Neural cell (in vitro differentiated cells): ENCODE measurements around the gene PREP. TPM values are rescaled to one million over a fixed set of nuclear protein-coding genes. Genes with fewer than 3 reads are reported as not detected.

Experiments
- H2AFZ ChIP-seq: fragments of 200-600, 300-800 bp; sonication (generic), shearing (Covaris generic); 2 replicates; pipeline ENCODE4 v1.6.0; 2014; ENCODE audit warnings: low read depth, mild to moderate bottlenecking, antibody characterized with exemption, low read length, moderate library complexity
- H3F3A ChIP-seq: fragments of 200-600 bp; shearing (Covaris generic); 2 replicates; pipeline ENCODE4 v1.6.1; 2016; ENCODE audit warnings: mild to moderate bottlenecking, moderate library complexity, mixed read lengths, antibody characterized with exemption, low read length; ENCODE audit not compliant: insufficient read depth, poor library complexity, severe bottlenecking
- H3K27ac ChIP-seq: fragments of 200-600, 300-800 bp; sonication (generic), shearing (Covaris generic); 2 replicates; pipeline ENCODE4 v1.5.1; 2014; ENCODE audit warnings: mild to moderate bottlenecking, low read length, moderate library complexity
- H3K27me3 ChIP-seq: fragments of 300-800, 200-600 bp; sonication (generic), shearing (Covaris generic); 2 replicates; pipeline ENCODE4 v1.6.0; 2014; ENCODE audit warnings: mild to moderate bottlenecking, low read depth, low read length, moderate library complexity; ENCODE audit not compliant: insufficient read depth
- H3K36me3 ChIP-seq: fragments of 300-800, 200-600 bp; sonication (generic), shearing (Covaris generic); 2 replicates; pipeline ENCODE4 v1.5.1; 2014; ENCODE audit warnings: mild to moderate bottlenecking, antibody characterized with exemption, low read length, moderate library complexity; ENCODE audit not compliant: insufficient read depth
- H3K4me2 ChIP-seq: fragments of 300-800, 200-600 bp; sonication (generic), shearing (Covaris generic); 2 replicates; pipeline ENCODE4 v1.6.0; 2014; ENCODE audit warnings: mild to moderate bottlenecking, low read length
- H3K4me3 ChIP-seq: fragments of 300-800, 200-600 bp; sonication (generic), shearing (Covaris generic); 2 replicates; pipeline ENCODE4 v1.5.1; 2014; ENCODE audit warnings: mild to moderate bottlenecking, low read length, moderate library complexity
- H3K79me2 ChIP-seq: fragments of 200-600 bp; shearing (Covaris generic); replicated peaks from 2 replicates; pipeline ENCODE4 v1.6.0; 2014; ENCODE audit warnings: mild to moderate bottlenecking, low read length, moderate library complexity; ENCODE audit not compliant: insufficient read depth
- H3K9ac ChIP-seq: fragments of 300-800, 200-600 bp; sonication (generic), shearing (Covaris generic); 2 replicates; pipeline ENCODE4 v1.6.1; 2016; ENCODE audit warnings: mild to moderate bottlenecking, low read length, mixed read lengths
- H3K9me2 ChIP-seq: fragments of 200-600 bp; shearing (Covaris generic); 2 replicates; pipeline ENCODE4 v1.6.1; 2016; ENCODE audit warnings: mild to moderate bottlenecking, low read length, mixed read lengths; ENCODE audit not compliant: insufficient read depth
- H3K9me3 ChIP-seq: fragments of 200-600, 300-800 bp; sonication (generic), shearing (Covaris generic); 2 replicates; pipeline ENCODE4 v1.6.1; 2016; ENCODE audit warnings: mild to moderate bottlenecking, mixed run types, low read length, moderate library complexity, mixed read lengths
- H4K20me1 ChIP-seq: fragments of 200-600 bp; shearing (Covaris generic); 2 replicates; pipeline ENCODE4 v1.6.1; 2016; ENCODE audit warnings: mild to moderate bottlenecking, mixed run types; ENCODE audit not compliant: insufficient read depth
- CTCF ChIP-seq: fragments of 450-650 bp; IDR thresholded peaks from 2 replicates; pipeline ENCODE4 v1.5.1; 2014; ENCODE audit warnings: antibody characterized with exemption, mild to moderate bottlenecking, moderate library complexity; ENCODE audit not compliant: poor library complexity, severe bottlenecking
- EP300 ChIP-seq: fragments of 450-650 bp; conservative IDR thresholded peaks from 2 replicates; pipeline ENCODE4 v1.6.1; 2014; ENCODE audit warnings: antibody characterized with exemption, mild to moderate bottlenecking, moderate library complexity; ENCODE audit not compliant: poor library complexity, severe bottlenecking
- EZH2 ChIP-seq: fragments of 200-600, 300-800 bp; shearing (Covaris generic), sonication (generic); IDR thresholded peaks from 2 replicates; pipeline ENCODE4 v1.6.1; 2014; ENCODE audit warnings: antibody characterized with exemption, low read length, borderline replicate concordance, mild to moderate bottlenecking; ENCODE audit not compliant: insufficient read depth, poor library complexity, severe bottlenecking
- MXI1 ChIP-seq: fragments of 450-650 bp; conservative IDR thresholded peaks from 2 replicates; pipeline ENCODE4 v1.6.1; 2014; ENCODE audit warnings: antibody characterized with exemption, mild to moderate bottlenecking; ENCODE audit not compliant: poor library complexity, severe bottlenecking
- POLR2AphosphoS5 ChIP-seq: IDR thresholded peaks from 2 replicates; pipeline ENCODE4 v1.6.1; 2012
- RAD21 ChIP-seq: fragments of 450-650 bp; conservative IDR thresholded peaks from 2 replicates; pipeline ENCODE4 v1.6.1; 2014; ENCODE audit warnings: antibody characterized with exemption, mild to moderate bottlenecking, moderate library complexity
- SMC3 ChIP-seq: fragments of 450-650 bp; conservative IDR thresholded peaks from 2 replicates; pipeline ENCODE4 v1.6.1; 2014; ENCODE audit warnings: antibody characterized with exemption, mild to moderate bottlenecking, moderate library complexity; ENCODE audit not compliant: poor library complexity
- TAF1 ChIP-seq: IDR thresholded peaks from 2 replicates; pipeline ENCODE4 v1.6.1; 2012; ENCODE audit warnings: low read depth
- polyA plus RNA-seq: library from polyadenylated mRNA; depleted of rRNA; stranded (reverse); fragments of >200 nt; gene quantifications from 2 replicates; pipeline ENCODE4 v1.2.3, GENCODE V29; 2014
- TF ChIP-seq, protein P1 (sequence below): IDR thresholded peaks from 2 replicates; pipeline ENCODE4 v1.6.1; 2012; ENCODE audit warnings: borderline replicate concordance

Gene PREP
- polyA plus RNA-seq, 1 donor from 2014 or later: 24.5 TPM

DNA sequence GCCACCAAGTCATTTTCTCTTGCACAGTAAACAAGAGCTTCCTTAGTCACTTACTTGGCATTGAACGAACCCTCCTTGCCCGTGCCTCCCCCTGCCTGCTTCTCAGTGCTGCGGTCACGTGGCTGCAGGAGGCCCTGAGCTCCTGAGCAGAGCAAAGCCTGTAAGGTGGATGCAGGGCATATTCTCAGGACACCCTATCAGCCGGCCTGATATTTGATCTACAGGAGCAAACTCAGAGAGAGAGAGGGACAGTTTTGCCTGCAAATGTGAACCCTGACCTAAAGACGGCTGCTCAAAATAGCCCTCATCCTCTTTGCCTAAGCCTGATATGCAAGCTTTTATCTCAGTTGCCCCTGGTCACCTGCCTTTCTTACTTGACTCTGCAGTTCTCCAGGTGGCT, 130.1 kb downstream of the PREP start:
- Histone ChIP-seq H3K27me3 (no peaks in the 10 kb centered on the region), H3K9me3 (no peaks in the 10 kb centered on the region), H3K36me3 (peaks cover 4% of the 10 kb centered on the region), H3K27ac (no peak overlapping the region), H2AFZ (no peak overlapping the region), H3K79me2 (no peaks in the 10 kb centered on the region), H3K9me2 (no peaks in the 10 kb centered on the region), H3K9ac (no peak overlapping the region), H3K4me3 (no peak overlapping the region), H3F3A (no peaks in the 10 kb centered on the region), H4K20me1 (no peaks in the 10 kb centered on the region), H3K4me2 (no peak overlapping the region)
- no peak for TF ChIP-seq RAD21
- no peak for TF ChIP-seq POLR2AphosphoS5
- no peak for TF ChIP-seq EZH2
- no peak for TF ChIP-seq TAF1
- TF ChIP-seq CTCF: no peak
- no peak for TF ChIP-seq EP300
- TF ChIP-seq SMC3: no peak
- TF ChIP-seq MXI1: no peak
- TF ChIP-seq, protein P1, sequence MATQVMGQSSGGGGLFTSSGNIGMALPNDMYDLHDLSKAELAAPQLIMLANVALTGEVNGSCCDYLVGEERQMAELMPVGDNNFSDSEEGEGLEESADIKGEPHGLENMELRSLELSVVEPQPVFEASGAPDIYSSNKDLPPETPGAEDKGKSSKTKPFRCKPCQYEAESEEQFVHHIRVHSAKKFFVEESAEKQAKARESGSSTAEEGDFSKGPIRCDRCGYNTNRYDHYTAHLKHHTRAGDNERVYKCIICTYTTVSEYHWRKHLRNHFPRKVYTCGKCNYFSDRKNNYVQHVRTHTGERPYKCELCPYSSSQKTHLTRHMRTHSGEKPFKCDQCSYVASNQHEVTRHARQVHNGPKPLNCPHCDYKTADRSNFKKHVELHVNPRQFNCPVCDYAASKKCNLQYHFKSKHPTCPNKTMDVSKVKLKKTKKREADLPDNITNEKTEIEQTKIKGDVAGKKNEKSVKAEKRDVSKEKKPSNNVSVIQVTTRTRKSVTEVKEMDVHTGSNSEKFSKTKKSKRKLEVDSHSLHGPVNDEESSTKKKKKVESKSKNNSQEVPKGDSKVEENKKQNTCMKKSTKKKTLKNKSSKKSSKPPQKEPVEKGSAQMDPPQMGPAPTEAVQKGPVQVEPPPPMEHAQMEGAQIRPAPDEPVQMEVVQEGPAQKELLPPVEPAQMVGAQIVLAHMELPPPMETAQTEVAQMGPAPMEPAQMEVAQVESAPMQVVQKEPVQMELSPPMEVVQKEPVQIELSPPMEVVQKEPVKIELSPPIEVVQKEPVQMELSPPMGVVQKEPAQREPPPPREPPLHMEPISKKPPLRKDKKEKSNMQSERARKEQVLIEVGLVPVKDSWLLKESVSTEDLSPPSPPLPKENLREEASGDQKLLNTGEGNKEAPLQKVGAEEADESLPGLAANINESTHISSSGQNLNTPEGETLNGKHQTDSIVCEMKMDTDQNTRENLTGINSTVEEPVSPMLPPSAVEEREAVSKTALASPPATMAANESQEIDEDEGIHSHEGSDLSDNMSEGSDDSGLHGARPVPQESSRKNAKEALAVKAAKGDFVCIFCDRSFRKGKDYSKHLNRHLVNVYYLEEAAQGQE: no peak

- TF ChIP-seq TAF1 (no peak), MXI1 (no peak), CTCF (no peak), RAD21 (no peak), EP300 (no peak), POLR2AphosphoS5 (no peak), SMC3 (no peak), EZH2 (no peak)
- TF ChIP-seq, protein P1: no peak
- H4K20me1 ChIP-seq: no peaks in the 10 kb centered on the region
- no peaks in the 10 kb centered on the region for H3F3A ChIP-seq
- H3K36me3 ChIP-seq: no peaks in the 10 kb centered on the region
- H3K4me2 ChIP-seq: no peak overlapping the region
- H3K27me3 ChIP-seq: no peaks in the 10 kb centered on the region
- no peak overlapping the region for H3K4me3 ChIP-seq
- no peaks in the 10 kb centered on the region for H3K9me2 ChIP-seq
- H2AFZ ChIP-seq: no peak overlapping the region
- no peak overlapping the region for H3K9ac ChIP-seq
- H3K27ac ChIP-seq: no peak overlapping the region
- no peaks in the 10 kb centered on the region for H3K79me2 ChIP-seq
- H3K9me3 ChIP-seq: no peaks in the 10 kb centered on the region
Measured at GRCh38 chr6:105270511-105270910, 132.4 kb downstream of the PREP start.
